Effector memory CD4-positive, alpha-beta T cell (primary cell): ENCODE results near the gene DGKD.

Experiments used
- DNase-seq, 3 donors: peaks; one replicate each; pipeline ENCODE4 v3.0.0-alpha.2; 2020
- H3K27ac ChIP-seq: 2 replicates; pipeline ENCODE4 v1.7.0; 2013; ENCODE audit warnings: mild to moderate bottlenecking, low read length, moderate library complexity; ENCODE audit not compliant: insufficient read depth, poor library complexity, severe bottlenecking
- H3K27me3 ChIP-seq: replicated peaks from 2 replicates; pipeline ENCODE4 v1.7.0; 2013; ENCODE audit warnings: mild to moderate bottlenecking, low read length; ENCODE audit not compliant: insufficient read depth, control insufficient read depth, poor library complexity, severe bottlenecking
- H3K36me3 ChIP-seq: 2 replicates; pipeline ENCODE4 v1.7.0; 2013; ENCODE audit warnings: mild to moderate bottlenecking, low read length, moderate library complexity; ENCODE audit not compliant: control insufficient read depth, insufficient read depth
- H3K4me1 ChIP-seq: 2 replicates; pipeline ENCODE4 v1.7.0; 2013; ENCODE audit warnings: low read length, mild to moderate bottlenecking; ENCODE audit not compliant: control insufficient read depth, insufficient read depth, poor library complexity, severe bottlenecking
- H3K4me3 ChIP-seq: 2 replicates; pipeline ENCODE4 v1.7.0; 2013; ENCODE audit warnings: low read length, low read depth, mild to moderate bottlenecking; ENCODE audit not compliant: insufficient read depth, poor library complexity, severe bottlenecking
- H3K9me3 ChIP-seq: 2 replicates; pipeline ENCODE4 v1.7.0; 2013; ENCODE audit warnings: mild to moderate bottlenecking, low read length, moderate library complexity; ENCODE audit not compliant: control insufficient read depth

Gene DGKD

GRCh38 chr2:233380132-233380895 lies 26.0 kb downstream of the DGKD start:
- H3K9me3 ChIP-seq: no peaks in the 10 kb centered on the region
- H3K27ac ChIP-seq: no peak overlapping the region
- no peaks in the 10 kb centered on the region for H3K27me3 ChIP-seq
- H3K4me1 ChIP-seq: peaks cover 9% of the 10 kb centered on the region
- DNase-seq: no peak
- no peaks in the 10 kb centered on the region for H3K36me3 ChIP-seq
- no peak overlapping the region for H3K4me3 ChIP-seq

- Histone ChIP-seq H3K4me3 (no peak overlapping the region), H3K4me1 (peaks cover 14% of the 10 kb centered on the region), H3K27ac (no peak overlapping the region), H3K36me3 (no peaks in the 10 kb centered on the region), H3K27me3 (no peaks in the 10 kb centered on the region), H3K9me3 (no peaks in the 10 kb centered on the region)
- no peak for DNase-seq
Measured at GRCh38 chr2:233380995-233381637, 26.8 kb downstream of the DGKD start.

GRCh38 chr2:233381638-233381995 lies 27.3 kb downstream of the DGKD start:
- Histone ChIP-seq H3K4me1 (peaks cover 14% of the 10 kb centered on the region), H3K27me3 (no peaks in the 10 kb centered on the region), H3K9me3 (no peaks in the 10 kb centered on the region), H3K27ac (no peak overlapping the region), H3K36me3 (no peaks in the 10 kb centered on the region), H3K4me3 (no peak overlapping the region)
- no peak for DNase-seq

- Histone ChIP-seq H3K4me1 (peaks cover 14% of the 10 kb centered on the region), H3K9me3 (no peaks in the 10 kb centered on the region), H3K27me3 (no peaks in the 10 kb centered on the region), H3K36me3 (peaks cover under 1% of the 10 kb centered on the region), H3K4me3 (no peak overlapping the region), H3K27ac (no peak overlapping the region)
- DNase-seq: no peak
Measured at GRCh38 chr2:233384015-233384414, 29.7 kb downstream of the DGKD start.

GRCh38 chr2:233384811-233385488 lies 30.7 kb downstream of the DGKD start:
- Histone ChIP-seq H3K9me3 (no peaks in the 10 kb centered on the region), H3K4me3 (no peak overlapping the region), H3K27ac (no peak overlapping the region), H3K4me1 (peaks cover 14% of the 10 kb centered on the region), H3K36me3 (peaks cover 4% of the 10 kb centered on the region), H3K27me3 (no peaks in the 10 kb centered on the region)
- no peak for DNase-seq

- Histone ChIP-seq H3K4me3 (no peak overlapping the region), H3K9me3 (no peaks in the 10 kb centered on the region), H3K27ac (no peak overlapping the region), H3K4me1 (peaks cover 14% of the 10 kb centered on the region), H3K36me3 (peaks cover 7% of the 10 kb centered on the region), H3K27me3 (no peaks in the 10 kb centered on the region)
- no peak for DNase-seq
Measured at GRCh38 chr2:233385489-233386044, 31.3 kb downstream of the DGKD start.

- peaks cover 9% of the 10 kb centered on the region for H3K36me3 ChIP-seq
- no peaks in the 10 kb centered on the region for H3K9me3 ChIP-seq
- H3K4me3 ChIP-seq: no peak overlapping the region
- H3K4me1 ChIP-seq: peaks cover 14% of the 10 kb centered on the region
- H3K27ac ChIP-seq: no peak overlapping the region
- H3K27me3 ChIP-seq: no peaks in the 10 kb centered on the region
- no peak for DNase-seq
Measured at GRCh38 chr2:233386382-233387041, 32.2 kb downstream of the DGKD start.

- no peaks in the 10 kb centered on the region for H3K27me3 ChIP-seq
- H3K27ac ChIP-seq: no peak overlapping the region
- H3K36me3 ChIP-seq: peaks cover 9% of the 10 kb centered on the region
- H3K4me1 ChIP-seq: peaks cover 14% of the 10 kb centered on the region
- no peaks in the 10 kb centered on the region for H3K9me3 ChIP-seq
- DNase-seq: no peak
- H3K4me3 ChIP-seq: no peak overlapping the region
Measured at GRCh38 chr2:233387225-233387624, 32.9 kb downstream of the DGKD start.

- no peaks in the 10 kb centered on the region for H3K27me3 ChIP-seq
- H3K9me3 ChIP-seq: no peaks in the 10 kb centered on the region
- H3K4me1 ChIP-seq: peaks cover 14% of the 10 kb centered on the region
- H3K27ac ChIP-seq: no peak overlapping the region
- peaks cover 9% of the 10 kb centered on the region for H3K36me3 ChIP-seq
- DNase-seq: no peak
- no peak overlapping the region for H3K4me3 ChIP-seq
Measured at GRCh38 chr2:233387667-233388528, 33.6 kb downstream of the DGKD start.
